HFFc6 (cell line): ENCODE measurements around the gene NIBAN1. TPM values are rescaled to one million over a fixed set of nuclear protein-coding genes. Genes with fewer than 3 reads are reported as not detected.

ENCODE experiments used
- DNase-seq: peaks from one replicate; pipeline ENCODE4 v3.0.0-alpha.2; 2018
- H3K27ac Mint-ChIP-seq: 2 replicates; pipeline ENCODE4 v1.8.0; 2020; ENCODE audit warnings: mild to moderate bottlenecking, mixed read lengths
- H3K27me3 Mint-ChIP-seq: 2 replicates; pipeline ENCODE4 v1.8.0; 2021; ENCODE audit warnings: mild to moderate bottlenecking, moderate library complexity, mixed read lengths; ENCODE audit not compliant: insufficient read depth
- H3K36me3 Mint-ChIP-seq: 2 replicates; pipeline ENCODE4 v1.8.0; 2021; ENCODE audit warnings: low read depth, mixed read lengths
- H3K4me1 Mint-ChIP-seq: 2 replicates; pipeline ENCODE4 v1.8.0; 2020; ENCODE audit warnings: low read depth, mixed read lengths
- H3K4me3 Mint-ChIP-seq: 2 replicates; pipeline ENCODE4 v1.8.0; 2020; ENCODE audit warnings: mild to moderate bottlenecking, moderate library complexity, mixed read lengths
- H3K9me3 Mint-ChIP-seq: 2 replicates; pipeline ENCODE4 v1.8.0; 2020; ENCODE audit warnings: mild to moderate bottlenecking, mixed read lengths
- CTCF ChIP-seq: fragments of 200-600 bp; sonication (generic); IDR thresholded peaks from 2 replicates; pipeline ENCODE4 v1.5.0; 2021; ENCODE audit warnings: antibody characterized with exemption, mild to moderate bottlenecking
- total RNA-seq, 6 experiments: library from RNA; stranded (reverse); fragmentation: NEBNext Ultra II Directional; extraction: Animal tissue kit (Norgen Biotek cat#: 25700); gene quantifications; 2 replicates in 1 of 6; 3 replicates in 5 of 6; pipeline ENCODE4 v1.2.3, GENCODE V29; 2021

Gene NIBAN1
- total RNA-seq, 6 experiments from 2014 or later: 13.2 to 29.8 (median 27.6) TPM

GRCh38 chr1:184950227-184950626 is 24.1 kb downstream of the NIBAN1 start:
- H3K4me3 Mint-ChIP-seq: no peak overlapping the region
- no peak for TF ChIP-seq CTCF

GRCh38 chr1:184947497-184948256 is 26.6 kb downstream of the NIBAN1 start:
- peaks cover 4% of the 10 kb centered on the region; the same call in 1 of the 2 replicates for H3K36me3 Mint-ChIP-seq
- H3K4me3 Mint-ChIP-seq: no peak overlapping the region
- H3K9me3 Mint-ChIP-seq: no peaks in the 10 kb centered on the region
- DNase-seq: no peak
- no peak for TF ChIP-seq CTCF
- no peak overlapping the region for H3K27ac Mint-ChIP-seq
- H3K27me3 Mint-ChIP-seq: no peaks in the 10 kb centered on the region
- peaks cover 11% of the 10 kb centered on the region for H3K4me1 Mint-ChIP-seq

More at GRCh38 chr1:184950227-184950626, 24.1 kb downstream of the NIBAN1 start:
- Mint-ChIP-seq H3K4me1 (peaks cover 31% of the 10 kb centered on the region), H3K9me3 (no peaks in the 10 kb centered on the region), H3K36me3 (peaks cover 4% of the 10 kb centered on the region; the same call in 1 of the 2 replicates), H3K27me3 (no peaks in the 10 kb centered on the region), H3K27ac (no peak overlapping the region)
- DNase-seq: no peak

- Mint-ChIP-seq H3K4me3 (no peak overlapping the region), H3K27ac (no peak overlapping the region), H3K27me3 (no peaks in the 10 kb centered on the region), H3K36me3 (peaks cover 4% of the 10 kb centered on the region; the same call in 1 of the 2 replicates), H3K4me1 (peaks cover 13% of the 10 kb centered on the region), H3K9me3 (no peaks in the 10 kb centered on the region)
- no peak for TF ChIP-seq CTCF
- DNase-seq: no peak
Measured at GRCh38 chr1:184945678-184946412, 28.5 kb downstream of the NIBAN1 start.

GRCh38 chr1:184945029-184945428 is 29.3 kb downstream of the NIBAN1 start:
- H3K27ac Mint-ChIP-seq: no peak overlapping the region
- H3K36me3 Mint-ChIP-seq: peaks cover 4% of the 10 kb centered on the region; the same call in 1 of the 2 replicates
- H3K4me1 Mint-ChIP-seq: peaks cover 21% of the 10 kb centered on the region
- no peak for TF ChIP-seq CTCF
- H3K27me3 Mint-ChIP-seq: no peaks in the 10 kb centered on the region
- no peak overlapping the region for H3K4me3 Mint-ChIP-seq
- no peak for DNase-seq
- no peaks in the 10 kb centered on the region for H3K9me3 Mint-ChIP-seq

- no peak for DNase-seq
- TF ChIP-seq CTCF: no peak
- Mint-ChIP-seq H3K27me3 (no peaks in the 10 kb centered on the region), H3K9me3 (no peaks in the 10 kb centered on the region), H3K36me3 (peaks cover 4% of the 10 kb centered on the region; the same call in 1 of the 2 replicates), H3K4me3 (no peak overlapping the region), H3K27ac (no peak overlapping the region), H3K4me1 (peaks cover 24% of the 10 kb centered on the region)
Measured at GRCh38 chr1:184943998-184944397, 30.3 kb downstream of the NIBAN1 start.
